Non-pigmented ciliary epithelial cell (primary cell): ENCODE measurements around the gene SH3GL3.

Experiments used
- DNase-seq: peaks from one replicate; pipeline ENCODE4 v3.0.0-alpha.2; 2010; ENCODE audit warnings: low read depth

SH3GL3 gene, protein sequence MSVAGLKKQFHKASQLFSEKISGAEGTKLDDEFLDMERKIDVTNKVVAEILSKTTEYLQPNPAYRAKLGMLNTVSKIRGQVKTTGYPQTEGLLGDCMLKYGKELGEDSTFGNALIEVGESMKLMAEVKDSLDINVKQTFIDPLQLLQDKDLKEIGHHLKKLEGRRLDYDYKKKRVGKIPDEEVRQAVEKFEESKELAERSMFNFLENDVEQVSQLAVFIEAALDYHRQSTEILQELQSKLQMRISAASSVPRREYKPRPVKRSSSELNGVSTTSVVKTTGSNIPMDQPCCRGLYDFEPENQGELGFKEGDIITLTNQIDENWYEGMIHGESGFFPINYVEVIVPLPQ

DNA sequence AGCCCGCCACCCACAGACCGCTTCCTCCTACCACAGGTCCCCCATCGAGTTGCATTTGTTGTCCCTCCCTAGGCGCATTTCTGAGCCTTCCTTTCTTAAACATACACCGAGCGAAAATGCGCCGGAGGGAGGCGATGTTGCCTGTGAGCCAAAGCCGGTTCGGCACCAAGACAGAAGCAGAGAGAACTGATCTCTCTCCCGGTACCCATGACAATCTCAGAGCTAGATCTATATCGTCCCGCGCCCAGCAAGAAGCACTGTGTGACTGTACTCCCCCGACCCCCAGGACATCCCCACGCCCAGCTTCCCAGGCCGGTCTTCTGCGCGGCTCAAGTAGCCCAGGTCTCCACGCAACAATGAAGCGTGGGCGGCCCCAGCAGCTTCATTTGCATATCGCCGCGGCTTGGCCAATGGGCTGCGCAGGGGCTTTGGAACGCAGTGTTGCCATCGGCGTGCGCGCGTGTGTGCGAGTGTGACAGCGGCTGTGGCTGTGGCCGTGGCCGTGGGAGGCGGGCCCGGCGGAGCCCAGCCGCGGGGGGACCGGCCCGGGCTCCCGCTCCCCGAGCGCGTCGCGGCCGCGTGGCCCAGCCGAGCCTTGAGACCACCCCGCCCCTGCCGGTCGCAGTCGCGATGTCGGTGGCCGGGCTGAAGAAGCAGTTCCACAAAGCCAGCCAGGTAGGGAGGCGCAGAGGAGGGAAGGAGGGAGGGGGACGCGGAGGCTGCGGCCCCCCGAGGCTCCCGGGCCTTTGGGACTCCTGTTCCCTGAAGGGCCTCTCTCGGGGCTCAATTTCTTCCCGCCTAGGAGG lies at the start of gene SH3GL3:
SH3GL3 (plus strand) TSS at position 438 of the 806 bp plus-strand sequence; CDS start at position 631, 193 bp downstream.
- DNase-seq, result peak; percentile 20

GRCh38 chr15:83398626-83399025 lies 48.5 kb upstream of the SH3GL3 start:
- DNase-seq, result no peak

DNA sequence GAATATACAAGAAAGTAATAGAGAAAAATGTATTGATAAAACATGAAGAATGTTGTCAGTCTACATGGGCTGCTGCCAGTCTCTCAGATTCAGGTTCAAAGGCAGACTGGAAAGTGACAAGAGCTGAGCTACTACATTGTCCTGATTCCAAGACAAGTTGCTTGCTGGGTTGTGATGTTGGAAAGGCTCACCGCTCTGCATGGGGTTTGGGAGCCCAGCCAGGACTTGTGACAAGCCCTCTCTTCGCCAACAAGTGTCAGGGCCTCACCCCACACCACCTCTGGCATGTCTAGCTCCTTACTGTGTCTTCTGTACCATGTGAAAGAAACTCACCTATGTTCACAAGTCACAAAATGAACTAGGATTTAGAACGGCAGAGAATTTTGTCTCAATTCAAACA lies 43.0 kb upstream of the SH3GL3 start:
- DNase-seq, result no peak

GRCh38 chr15:83410532-83410931 lies 36.6 kb upstream of the SH3GL3 start:
- DNase-seq, result no peak

GRCh38 chr15:83413054-83413719 lies 34.0 kb upstream of the SH3GL3 start:
- no peak for DNase-seq

DNA sequence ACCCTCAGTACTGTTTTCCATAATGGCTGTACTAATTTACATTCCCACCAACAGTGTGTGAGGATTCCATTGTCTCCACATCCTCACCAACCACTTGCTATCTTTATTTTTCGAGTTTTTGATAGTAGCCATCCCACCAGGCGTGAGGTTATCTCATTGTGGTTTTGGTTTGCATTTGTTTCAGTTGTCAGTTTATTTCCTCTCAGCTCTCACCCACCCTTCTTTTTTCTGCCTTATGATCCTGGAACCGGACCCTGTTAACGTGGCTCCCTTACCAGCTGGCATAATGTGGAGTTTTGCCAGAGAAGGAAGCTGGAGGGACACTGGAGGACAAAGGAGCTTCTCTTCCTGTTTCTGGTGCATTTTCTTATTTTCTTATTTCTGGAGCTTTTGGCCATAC lies 25.1 kb upstream of the SH3GL3 start:
- no peak for DNase-seq

DNA sequence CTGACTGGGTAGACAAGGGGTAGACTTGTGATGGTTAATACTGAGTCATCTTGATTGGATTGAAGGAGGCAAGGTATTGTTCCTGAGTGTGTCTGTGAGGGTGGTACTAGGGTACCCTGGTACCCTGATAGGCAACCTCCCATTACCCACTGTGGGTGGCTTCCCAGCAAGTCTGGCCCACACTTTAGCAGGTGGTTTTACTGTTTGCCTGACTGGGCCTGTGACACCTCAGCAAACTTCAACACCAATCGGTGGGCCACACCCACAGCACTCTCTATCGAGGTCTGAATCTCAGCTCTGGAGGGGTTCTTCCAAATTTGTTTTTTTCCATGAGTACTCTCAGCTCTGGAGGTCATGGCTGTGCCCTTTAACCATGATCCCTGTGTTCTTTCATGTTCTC lies 24.6 kb upstream of the SH3GL3 start:
- no peak for DNase-seq

DNA sequence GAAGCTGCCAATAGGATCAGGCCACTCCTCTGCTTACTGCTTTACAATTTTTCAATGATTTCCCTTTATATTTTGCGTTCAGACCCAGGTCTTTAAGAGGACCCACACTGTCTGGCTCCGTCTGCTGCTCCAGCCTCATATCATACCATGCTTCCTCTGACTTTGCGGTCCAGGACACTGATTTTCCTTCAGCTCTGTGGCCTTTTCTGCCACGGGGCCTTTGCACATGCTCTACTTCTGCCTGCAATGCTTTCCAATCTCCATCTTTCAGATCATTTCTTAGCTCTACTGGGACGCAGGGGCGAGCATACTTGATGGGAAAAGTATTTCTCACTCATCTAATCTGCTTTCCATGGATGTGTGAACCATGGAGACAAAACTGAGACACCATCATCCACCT lies 23.0 kb upstream of the SH3GL3 start:
- DNase-seq, result no peak

DNA sequence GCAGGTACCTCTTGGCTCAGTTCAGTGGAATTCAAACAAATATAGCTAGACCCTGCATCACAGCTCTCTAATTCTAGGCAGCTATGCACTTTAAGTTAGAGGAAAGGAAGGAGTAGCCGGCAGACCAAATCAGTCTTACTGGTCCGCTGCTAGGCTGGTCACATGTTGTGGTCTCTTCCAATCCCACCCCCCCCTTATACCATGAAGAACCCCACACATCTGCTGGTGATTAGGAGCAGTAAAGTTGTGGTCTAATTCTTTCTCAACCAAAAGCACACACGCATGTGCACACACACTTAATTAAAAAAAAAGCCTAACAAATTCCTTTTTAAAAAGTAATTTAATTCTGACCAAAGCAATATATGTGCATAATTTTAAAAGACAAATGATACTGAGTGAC lies 16.7 kb upstream of the SH3GL3 start:
- no peak for DNase-seq

DNA sequence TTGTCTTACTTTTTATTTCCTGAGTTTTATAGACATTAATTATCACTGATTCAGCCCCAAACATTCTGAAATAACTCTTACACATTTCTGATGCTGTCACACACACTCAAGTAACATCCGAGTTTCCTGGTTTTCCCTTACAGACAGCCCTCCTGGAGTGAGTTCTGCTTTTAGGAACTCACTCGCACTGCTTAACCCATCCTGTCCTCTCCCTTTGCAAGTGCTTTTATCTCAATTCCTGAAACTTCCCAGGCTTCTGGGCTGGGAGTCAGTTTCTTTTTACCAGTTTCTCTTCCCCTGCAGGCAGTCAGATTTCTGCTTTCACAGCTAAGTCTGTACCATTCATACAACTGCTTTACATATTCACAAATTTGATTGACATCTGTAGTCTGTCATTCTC lies 15.6 kb upstream of the SH3GL3 start:
- DNase-seq, result no peak

DNA sequence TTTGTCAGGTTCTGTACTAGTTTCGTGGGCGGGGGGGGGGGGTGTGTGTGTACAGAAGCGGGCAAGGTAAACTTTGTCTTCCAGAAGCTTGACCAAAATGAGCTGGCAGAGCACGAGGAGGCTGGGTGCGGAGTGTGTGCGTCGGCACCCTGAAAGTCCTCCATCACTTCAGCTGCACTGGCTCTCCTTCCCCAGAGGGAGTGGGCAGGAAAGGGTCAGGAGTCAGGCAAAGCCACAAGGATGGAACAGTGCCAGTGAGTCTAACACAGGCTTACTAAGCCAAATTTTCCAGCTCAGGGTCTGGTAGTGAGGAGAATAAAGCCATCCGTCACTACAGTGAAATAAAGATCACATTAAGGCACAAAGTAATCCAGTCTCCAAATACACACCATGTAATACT lies 11.9 kb upstream of the SH3GL3 start:
- no peak for DNase-seq

DNA sequence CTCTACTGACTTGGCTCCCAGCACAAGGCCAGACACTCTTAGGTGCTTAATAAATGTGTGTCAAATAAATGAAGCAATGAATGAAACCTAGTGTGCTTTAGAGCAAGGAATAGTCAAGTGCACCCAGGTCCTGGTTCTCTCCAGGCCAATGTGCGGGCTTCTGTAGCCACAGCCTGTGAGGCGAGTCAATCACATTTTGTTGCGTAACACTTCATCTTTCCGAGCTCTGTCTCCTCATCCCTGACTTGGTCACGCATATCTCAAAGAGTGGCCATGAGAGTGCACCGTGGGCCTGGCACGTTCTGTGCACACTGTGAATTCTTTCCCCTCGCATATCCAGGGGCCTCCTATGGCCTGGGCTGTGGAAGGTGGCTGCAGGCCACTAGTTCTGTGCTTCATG lies 11.4 kb upstream of the SH3GL3 start:
- no peak for DNase-seq

- DNase-seq, result peak; percentile 15
Observed at GRCh38 chr15:83436513-83437158, 10.5 kb upstream of the SH3GL3 start.

- no peak for DNase-seq
Observed at GRCh38 chr15:83443076-83443847, 3.9 kb upstream of the SH3GL3 start.

DNA sequence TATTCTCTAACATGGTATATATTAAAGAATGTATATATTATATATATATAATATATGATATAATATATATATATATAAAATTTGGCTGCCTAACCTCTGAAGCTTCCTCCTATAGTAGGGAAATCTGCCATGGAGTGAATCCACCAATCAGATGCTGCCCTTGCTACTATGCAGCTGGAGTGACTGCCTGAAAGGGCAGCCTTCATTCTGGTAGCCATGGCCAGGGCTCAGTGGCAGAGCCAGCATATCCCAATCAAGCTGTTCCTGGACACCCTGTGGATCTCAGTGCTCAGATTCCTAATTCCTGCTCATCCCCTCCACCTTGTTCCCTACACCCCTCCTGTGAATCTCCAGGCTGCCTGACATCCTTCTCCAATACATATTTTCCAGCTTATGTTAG lies 2.2 kb upstream of the SH3GL3 start:
- no peak for DNase-seq

- DNase-seq, result no peak
Observed at GRCh38 chr15:83445643-83446042, 1.5 kb upstream of the SH3GL3 start.

GRCh38 chr15:83446417-83446816 lies 724 bp upstream of the SH3GL3 start:
- DNase-seq, result no peak

- DNase-seq, result no peak
Observed at GRCh38 chr15:83449250-83449671, 2.1 kb downstream of the SH3GL3 start.

DNA sequence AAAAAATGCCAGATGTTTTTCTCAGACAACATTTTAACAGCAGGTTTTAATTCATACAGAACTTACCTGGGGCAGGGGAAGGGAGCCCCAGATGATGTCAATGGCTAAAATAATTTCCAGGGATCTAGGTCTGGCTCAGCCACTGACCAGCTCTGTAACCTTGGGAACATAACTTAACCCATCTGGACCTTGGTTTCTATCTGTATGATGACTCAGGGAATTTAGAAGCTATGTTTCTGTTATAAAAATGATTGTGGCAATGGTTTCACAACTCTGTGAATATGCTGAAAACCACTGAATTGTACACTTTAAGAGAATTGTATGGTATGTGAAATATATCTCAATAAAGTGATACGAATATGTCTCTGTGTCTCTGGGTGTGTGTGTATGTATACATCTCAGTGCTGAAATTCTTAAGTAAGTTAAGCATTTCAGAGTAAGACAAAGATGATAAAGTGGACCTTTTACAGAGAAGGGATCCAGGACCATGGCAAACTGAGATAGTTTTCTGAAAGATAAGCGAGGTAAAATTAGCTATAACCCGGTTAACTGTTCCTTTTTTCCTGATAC lies 2.9 kb downstream of the SH3GL3 start:
- no peak for DNase-seq

GRCh38 chr15:83457149-83457548 lies 10.0 kb downstream of the SH3GL3 start:
- no peak for DNase-seq

DNA sequence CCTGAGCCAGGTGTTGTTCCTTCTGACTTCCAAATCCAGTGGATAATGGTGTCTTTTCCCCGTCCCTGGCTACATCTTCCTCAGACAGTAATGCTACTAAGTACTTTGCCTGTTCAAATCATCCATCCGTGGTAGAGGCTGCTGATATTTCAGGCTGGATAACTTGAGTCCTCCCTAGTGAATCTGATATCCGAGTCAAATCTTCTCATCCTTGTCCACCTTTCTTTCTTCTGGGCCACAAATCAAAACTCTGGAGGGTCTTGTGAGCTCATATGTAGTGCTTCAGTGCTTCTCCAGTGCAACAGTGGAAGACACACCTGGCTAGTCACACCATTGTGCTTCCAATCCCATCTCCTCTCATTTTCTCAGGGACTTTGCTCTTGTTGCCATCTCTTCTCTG lies 11.2 kb downstream of the SH3GL3 start:
- no peak for DNase-seq
